Caco-2 (cell line): ENCODE data around the gene OR9G4. TPM values are rescaled to one million over a fixed set of nuclear protein-coding genes. Genes with fewer than 3 reads are reported as not detected.

Experiments
- BruUV-seq: library from RNA; stranded (reverse); fragments of 400-500 nt; replicated peaks from 2 replicates; lab custom pipeline; 2021; lab: Mats Ljungman, UMichigan
- CTCF ChIA-PET: fragments of 300-600 bp; sonication (Branson Sonifier 250); formaldehyde crosslinking; loops from one replicate; lab custom pipeline; 2022; ENCODE audit warnings: antibody characterized with exemption; lab: Charles Lee
- POLR2A ChIA-PET: fragments of 300-600 bp; sonication (Branson Sonifier 250); formaldehyde crosslinking; loops from one replicate; lab custom pipeline; 2022; ENCODE audit warnings: antibody characterized with exemption; lab: Charles Lee
- DNase-seq, 2 experiments: peaks; one replicate each; pipeline versions ENCODE4 v3.0.0 to v3.0.0-alpha.2; 2020 to 2022
- H3K27me3 ChIP-seq: replicated peaks from 2 replicates; pipeline ENCODE4 v1.6.0; 2011; ENCODE audit warnings: low read length; ENCODE audit not compliant: control insufficient read depth, insufficient read depth
- H3K36me3 ChIP-seq: 2 replicates; pipeline ENCODE4 v1.5.1; 2011; ENCODE audit warnings: low read length; ENCODE audit not compliant: control insufficient read depth, insufficient read depth
- H3K4me1 ChIP-seq: fragments of 250-450 bp; sonication (Bioruptor Pico); 2 replicates; pipeline ENCODE4 v1.5.1; 2020; ENCODE audit warnings: mild to moderate bottlenecking
- H3K4me3 ChIP-seq: 2 replicates; pipeline ENCODE4 v1.5.1; 2011; ENCODE audit warnings: low read depth, mild to moderate bottlenecking, control low read depth, low read length
- H3K9me3 ChIP-seq: fragments of 250-450 bp; sonication (Bioruptor Pico); 2 replicates; pipeline ENCODE4 v1.5.1; 2020; ENCODE audit warnings: mild to moderate bottlenecking, moderate library complexity
- H3K27ac Mint-ChIP-seq: one replicate; pipeline ENCODE4 v1.8.0; 2022; ENCODE audit warnings: mixed read lengths; ENCODE audit not compliant: unreplicated experiment
- H3K27me3 Mint-ChIP-seq: one replicate; pipeline ENCODE4 v1.8.0; 2022; ENCODE audit warnings: mixed read lengths; ENCODE audit not compliant: insufficient read depth, unreplicated experiment
- H3K36me3 Mint-ChIP-seq: one replicate; pipeline ENCODE4 v1.8.0; 2022; ENCODE audit warnings: mild to moderate bottlenecking, mixed read lengths; ENCODE audit not compliant: insufficient read depth, unreplicated experiment
- H3K4me1 Mint-ChIP-seq: one replicate; pipeline ENCODE4 v1.8.0; 2022; ENCODE audit warnings: low read depth, mixed read lengths; ENCODE audit not compliant: unreplicated experiment
- H3K4me3 Mint-ChIP-seq: one replicate; pipeline ENCODE4 v1.8.0; 2022; ENCODE audit warnings: mild to moderate bottlenecking, moderate library complexity, mixed read lengths; ENCODE audit not compliant: unreplicated experiment
- H3K9me3 Mint-ChIP-seq: one replicate; pipeline ENCODE4 v1.8.0; 2022; ENCODE audit warnings: mixed read lengths; ENCODE audit not compliant: unreplicated experiment
- intact Hi-C: fragments of 100-400 bp; cut with micrococcal nuclease; formaldehyde crosslinking; loops from one replicate; pipeline ENCODE4 v1.10.0; 2022; ENCODE audit not compliant: unreplicated experiment
- total RNA-seq: library from RNA; stranded (reverse); gene quantifications from 2 replicates; pipeline ENCODE4 v1.2.3, GENCODE V29; 2022
- TF ChIP-seq, protein P1 (sequence below), 2 experiments: fragments of 200-600 bp in 1 of 2; IDR thresholded peaks; 1 replicate in 1 of 2; 2 replicates in 1 of 2; pipeline versions ENCODE4 v1.5.1 to v1.8.0; 2011 to 2022; ENCODE audit warnings: antibody characterized with exemption in 1 of 2, control low read depth in 1 of 2, inconsistent platforms in 1 of 2, low read depth in 1 of 2, low read length in 1 of 2, mild to moderate bottlenecking in 1 of 2, moderate library complexity in 1 of 2; ENCODE audit not compliant: insufficient read depth in 1 of 2, severe bottlenecking in 1 of 2, unreplicated experiment in 1 of 2

The OR9G4 gene
- total RNA-seq, 1 experiment from 2014 or later = not detected

DNA sequence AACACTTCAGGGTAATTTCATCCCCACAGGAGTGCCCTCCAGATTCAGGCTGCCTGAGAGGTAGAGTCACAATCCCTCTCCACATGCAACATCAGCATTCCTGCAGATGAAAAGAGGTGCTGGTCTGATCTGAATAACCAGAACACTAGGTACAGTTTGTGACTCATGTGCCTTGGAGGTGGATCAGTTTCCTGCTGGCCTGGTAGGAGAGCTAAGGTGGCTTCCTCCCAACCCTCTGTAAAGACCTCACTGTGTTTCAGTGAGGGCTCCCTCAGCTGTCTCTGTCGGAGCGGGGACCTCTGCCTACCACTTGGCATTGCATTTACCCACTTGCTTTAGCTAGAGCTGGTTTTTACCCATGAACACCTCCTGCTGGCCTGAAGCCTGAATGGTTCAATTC, 42.0 kb downstream of the OR9G4 start:
- CTCF ChIA-PET = no interaction called here
- no peaks in the 10 kb centered on the region for H3K9me3 ChIP-seq

DNA sequence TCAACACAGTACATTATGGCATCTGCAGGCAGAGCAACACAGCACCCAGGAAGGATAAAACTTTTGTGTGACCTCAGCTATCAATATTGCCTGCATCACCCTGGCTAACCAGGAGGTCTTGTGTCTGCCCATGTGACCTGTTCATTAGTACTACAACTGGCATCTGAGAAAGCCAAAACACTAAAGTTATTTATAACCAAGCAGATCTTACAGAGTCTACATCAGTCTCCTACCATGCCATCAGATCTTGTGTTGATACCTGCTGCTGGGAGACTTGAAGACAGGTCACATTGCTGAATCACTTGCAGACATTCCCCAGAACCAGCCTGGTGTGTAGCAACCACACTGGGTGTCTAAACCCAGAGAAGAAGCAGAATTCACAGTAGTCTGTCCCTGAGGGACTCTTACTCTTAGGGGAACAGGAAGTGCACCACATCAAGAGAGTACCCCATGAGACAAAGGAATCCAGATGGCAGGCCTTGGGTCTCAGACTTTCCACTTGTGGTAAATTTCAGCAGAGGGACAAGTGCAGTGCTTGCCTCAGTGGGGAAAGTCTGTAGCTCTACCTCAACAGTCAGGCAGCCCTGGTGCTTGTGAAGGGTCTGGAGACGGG, 42.6 kb downstream of the OR9G4 start:
- no peak for DNase-seq
- Histone ChIP-seq H3K4me3 (no peak overlapping the region), H3K36me3 (no peaks in the 10 kb centered on the region), H3K27me3 (no peaks in the 10 kb centered on the region), H3K4me1 (no peaks in the 10 kb centered on the region), H3K9me3 (no peaks in the 10 kb centered on the region)
- no TSS peak for BruUV-seq
- Mint-ChIP-seq H3K27me3 (peaks cover 2% of the 10 kb centered on the region), H3K27ac (no peak overlapping the region), H3K36me3 (no peaks in the 10 kb centered on the region), H3K4me1 (no peaks in the 10 kb centered on the region), H3K4me3 (no peak overlapping the region), H3K9me3 (no peaks in the 10 kb centered on the region)
- intact Hi-C loops = loop anchor here (10.0 kb wide), 1 partner anchor 181 kb away; no protein-coding TSS in a partner anchor
- CTCF ChIA-PET = no interaction called here
- POLR2A ChIA-PET = no interaction called here
- TF ChIP-seq, protein P1, sequence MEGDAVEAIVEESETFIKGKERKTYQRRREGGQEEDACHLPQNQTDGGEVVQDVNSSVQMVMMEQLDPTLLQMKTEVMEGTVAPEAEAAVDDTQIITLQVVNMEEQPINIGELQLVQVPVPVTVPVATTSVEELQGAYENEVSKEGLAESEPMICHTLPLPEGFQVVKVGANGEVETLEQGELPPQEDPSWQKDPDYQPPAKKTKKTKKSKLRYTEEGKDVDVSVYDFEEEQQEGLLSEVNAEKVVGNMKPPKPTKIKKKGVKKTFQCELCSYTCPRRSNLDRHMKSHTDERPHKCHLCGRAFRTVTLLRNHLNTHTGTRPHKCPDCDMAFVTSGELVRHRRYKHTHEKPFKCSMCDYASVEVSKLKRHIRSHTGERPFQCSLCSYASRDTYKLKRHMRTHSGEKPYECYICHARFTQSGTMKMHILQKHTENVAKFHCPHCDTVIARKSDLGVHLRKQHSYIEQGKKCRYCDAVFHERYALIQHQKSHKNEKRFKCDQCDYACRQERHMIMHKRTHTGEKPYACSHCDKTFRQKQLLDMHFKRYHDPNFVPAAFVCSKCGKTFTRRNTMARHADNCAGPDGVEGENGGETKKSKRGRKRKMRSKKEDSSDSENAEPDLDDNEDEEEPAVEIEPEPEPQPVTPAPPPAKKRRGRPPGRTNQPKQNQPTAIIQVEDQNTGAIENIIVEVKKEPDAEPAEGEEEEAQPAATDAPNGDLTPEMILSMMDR (IDR thresholded peaks at IDR 0.05; ENCODE audit: insufficient read depth in 1 of 2, low read depth in 1 of 2, low read length in 1 of 2, severe bottlenecking in 1 of 2, unreplicated experiment in 1 of 2) = no peak

More for the DNA sequence above, 42.0 kb downstream of the OR9G4 start:
- Mint-ChIP-seq H3K4me1 (no peaks in the 10 kb centered on the region), H3K9me3 (no peaks in the 10 kb centered on the region), H3K4me3 (no peak overlapping the region), H3K36me3 (no peaks in the 10 kb centered on the region), H3K27ac (no peak overlapping the region), H3K27me3 (no peaks in the 10 kb centered on the region)
- no peak overlapping the region for H3K4me3 ChIP-seq
- H3K4me1 ChIP-seq = no peaks in the 10 kb centered on the region
- BruUV-seq = no TSS peak
- POLR2A ChIA-PET = no interaction called here
- H3K36me3 ChIP-seq = no peaks in the 10 kb centered on the region
- TF ChIP-seq, protein P1 (IDR thresholded peaks at IDR 0.05; ENCODE audit: insufficient read depth in 1 of 2, low read depth in 1 of 2, low read length in 1 of 2, severe bottlenecking in 1 of 2, unreplicated experiment in 1 of 2) = no peak
- intact Hi-C loops = loop anchor here (10.0 kb wide), 1 partner anchor 182 kb away; no protein-coding TSS in a partner anchor
- no peak for DNase-seq
- H3K27me3 ChIP-seq = no peaks in the 10 kb centered on the region

DNA sequence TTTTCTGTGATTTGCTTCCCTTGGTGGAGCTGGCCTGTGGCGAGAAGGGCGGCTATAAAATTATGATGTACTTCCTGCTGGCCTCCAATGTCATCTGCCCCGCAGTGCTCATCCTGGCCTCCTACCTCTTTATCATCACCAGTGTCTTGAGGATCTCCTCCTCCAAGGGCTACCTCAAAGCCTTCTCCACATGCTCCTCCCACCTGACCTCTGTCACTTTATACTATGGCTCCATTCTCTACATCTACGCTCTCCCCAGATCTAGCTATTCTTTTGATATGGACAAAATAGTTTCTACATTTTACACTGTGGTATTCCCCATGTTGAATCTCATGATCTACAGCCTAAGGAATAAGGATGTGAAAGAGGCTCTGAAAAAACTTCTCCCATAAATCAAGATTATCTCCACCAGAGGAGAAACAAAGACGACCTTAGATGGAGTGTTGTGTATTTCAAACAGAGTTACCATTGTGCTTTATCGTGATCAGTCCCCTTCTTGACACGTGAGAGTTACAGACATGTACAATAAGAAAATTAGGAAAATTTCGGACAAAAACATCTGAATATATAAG, 47.5 kb downstream of the OR9G4 start:
- DNase-seq = no peak
- no peaks in the 10 kb centered on the region for H3K9me3 ChIP-seq
- no peaks in the 10 kb centered on the region for H3K4me1 ChIP-seq
- intact Hi-C loops = loop anchor here (5.0 to 10.0 kb wide), 2 partner anchors 64 to 176 kb away; no protein-coding TSS in a partner anchor
- H3K4me3 ChIP-seq = no peak overlapping the region
- Mint-ChIP-seq H3K27ac (no peak overlapping the region), H3K4me1 (no peaks in the 10 kb centered on the region), H3K4me3 (no peak overlapping the region), H3K36me3 (no peaks in the 10 kb centered on the region), H3K27me3 (peaks cover 11% of the 10 kb centered on the region), H3K9me3 (no peaks in the 10 kb centered on the region)
- ChIA-PET POLR2A (interaction anchor here (0.6 kb wide), 1 partner anchor 1228 kb away, joined by 3 read pairs; no protein-coding TSS in a partner anchor), CTCF (no interaction called here)
- no peaks in the 10 kb centered on the region for H3K36me3 ChIP-seq
- TF ChIP-seq, protein P1 (IDR thresholded peaks at IDR 0.05; ENCODE audit: insufficient read depth in 1 of 2, low read depth in 1 of 2, low read length in 1 of 2, severe bottlenecking in 1 of 2, unreplicated experiment in 1 of 2) = no peak
- H3K27me3 ChIP-seq = no peaks in the 10 kb centered on the region
- BruUV-seq = no TSS peak
